GM12891 (cell line): ENCODE results near the gene ZNF578.
"Not testable (repeated sequence)": the region's sequence is repeated elsewhere in the genome, so short reads cannot be mapped to it uniquely, and the experiment has no call there.

Experiments used
- DNase-seq: peaks from one replicate; pipeline ENCODE4 v3.0.0; 2011; ENCODE audit warnings: low spot score; ENCODE audit not compliant: insufficient read length
- FAIRE-seq: peaks from 2 replicates; lab custom pipeline; 2011; peaks lifted over from hg19 to GRCh38; lab: Jason Lieb, UNC
- PAX5 ChIP-seq: IDR thresholded peaks from 2 replicates; pipeline ENCODE4 v1.6.1; 2011; ENCODE audit warnings: low read length, moderate library complexity, mild to moderate bottlenecking; ENCODE audit not compliant: insufficient read depth, severe bottlenecking
- POLR2A ChIP-seq: IDR thresholded peaks from 2 replicates; pipeline ENCODE4 v1.6.1; 2011; ENCODE audit warnings: low read depth, low read length, control low read depth
- POLR2AphosphoS5 ChIP-seq: IDR thresholded peaks from 2 replicates; pipeline ENCODE4 v1.6.1; 2011; ENCODE audit warnings: low read depth, low read length, control low read depth
- POU2F2 ChIP-seq: IDR thresholded peaks from 2 replicates; pipeline ENCODE4 v1.6.1; 2011; ENCODE audit warnings: low read depth, mild to moderate bottlenecking, control low read depth, low read length, moderate library complexity
- SPI1 ChIP-seq: IDR thresholded peaks from 2 replicates; pipeline ENCODE4 v1.6.1; 2011; ENCODE audit warnings: low read depth, low read length, control low read depth
- TAF1 ChIP-seq: IDR thresholded peaks from 2 replicates; pipeline ENCODE4 v1.6.1; 2011; ENCODE audit warnings: low read depth, low read length, control low read depth

ZNF578 gene

DNA sequence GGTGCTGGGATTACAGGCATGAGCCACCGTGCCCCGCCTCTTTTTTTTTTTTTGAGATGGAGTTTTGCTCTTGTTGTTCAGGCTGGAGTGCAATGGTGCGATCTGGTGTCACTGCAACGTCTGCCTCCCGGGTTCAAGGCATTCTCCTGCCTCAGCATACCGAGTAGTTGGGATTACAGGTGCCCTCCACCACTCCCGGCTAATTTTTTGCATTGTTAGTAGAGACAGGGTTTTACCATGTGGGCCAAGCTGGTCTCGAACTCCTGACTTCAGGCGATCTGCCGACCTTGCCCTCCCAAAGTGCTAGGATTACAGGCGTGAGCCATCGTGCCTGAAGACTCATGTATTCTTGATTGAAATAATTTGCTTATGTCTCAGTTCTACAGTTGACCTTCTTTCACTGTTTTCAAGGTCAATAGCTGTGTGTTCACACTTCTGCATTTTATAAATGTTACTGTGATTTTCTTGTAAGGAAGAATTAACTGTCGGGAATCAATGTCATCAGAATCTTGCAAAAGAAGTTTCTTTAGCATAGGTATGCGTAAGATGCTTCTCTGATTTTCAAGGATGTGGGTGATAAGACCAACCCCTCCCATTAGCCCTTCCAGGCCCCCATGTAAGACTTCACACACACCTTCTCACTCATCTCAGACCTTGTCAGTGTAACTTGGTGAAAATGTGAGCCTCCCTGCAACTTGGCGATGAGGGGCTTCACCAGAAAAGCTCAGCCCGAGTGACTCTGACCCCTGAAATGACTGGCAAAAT, 104.1 kb downstream of the ZNF578 start:
- no peak for FAIRE-seq
- TF ChIP-seq POLR2A (no peak), PAX5 (no peak), SPI1 (no peak), TAF1 (no peak), POU2F2 (no peak), POLR2AphosphoS5 (no peak; the same call in 1 of the 2 replicates)
- no peak for DNase-seq

DNA sequence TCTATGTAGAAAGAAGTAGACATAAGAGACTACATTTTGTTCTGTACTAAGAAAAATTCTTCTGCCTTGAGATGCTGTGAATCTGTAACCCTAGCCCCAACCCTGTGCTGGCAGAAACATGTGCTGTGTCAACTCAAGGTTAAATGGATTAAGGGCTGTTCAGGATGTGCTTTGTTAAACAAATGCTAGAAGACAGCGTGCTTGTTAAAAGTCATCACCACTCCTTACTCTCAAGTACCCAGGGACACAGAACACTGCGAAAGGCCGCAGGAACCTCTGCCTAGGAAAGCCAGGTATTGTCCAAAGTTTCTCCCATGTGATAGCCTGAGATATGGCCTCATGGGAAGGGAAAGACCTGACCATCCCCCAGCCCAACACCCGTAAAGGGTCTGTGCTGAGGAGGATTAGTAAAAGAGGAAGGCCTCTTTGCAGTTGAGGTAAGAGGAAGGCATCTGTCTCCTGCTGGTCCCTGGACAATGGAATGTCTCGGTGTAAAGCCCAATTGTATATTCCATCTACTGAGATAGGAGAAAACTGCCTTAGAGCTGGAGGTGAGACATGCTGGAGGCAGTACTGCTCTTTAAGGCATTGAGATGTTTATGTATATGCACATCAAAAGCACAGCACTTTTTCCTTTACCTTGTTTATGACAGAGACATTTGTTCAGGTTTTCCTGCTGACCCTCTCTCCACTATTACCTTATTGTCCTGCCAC, 105.5 kb downstream of the ZNF578 start:
- DNase-seq, FAIRE-seq: not testable (repeated sequence)

DNA sequence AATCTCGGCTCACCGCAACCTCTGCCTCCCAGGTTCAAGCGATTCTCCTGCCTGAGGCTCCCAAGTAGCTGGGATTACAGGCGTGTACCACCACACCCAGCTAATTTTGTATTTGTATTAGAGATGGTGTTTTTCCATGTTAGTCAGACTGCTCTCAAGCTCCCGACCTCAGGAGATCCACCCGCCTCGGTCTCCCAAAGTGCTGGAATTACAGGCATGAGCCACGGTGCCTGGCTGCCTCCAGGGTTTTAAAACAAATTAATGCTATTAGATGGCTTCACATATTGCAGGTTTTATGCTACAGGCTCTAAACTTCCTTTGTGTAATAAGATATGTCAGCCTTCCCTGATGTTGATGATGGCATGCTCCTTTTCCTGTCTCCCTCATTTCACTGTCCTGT, 108.3 kb downstream of the ZNF578 start:
- not testable (repeated sequence) for DNase-seq, FAIRE-seq
